Activated naive CD4-positive, alpha-beta T cell treated with anti-CD3 and anti-CD28 coated beads, Interleukin-2, amount 50 U/mL, for 24 hours (primary cell): ENCODE data around the gene ZNF580.

Source experiments
- H3K27ac Mint-ChIP-seq: one replicate; pipeline ENCODE4 v1.8.0; 2021; ENCODE audit warnings: mild to moderate bottlenecking, mixed read lengths
- H3K27me3 Mint-ChIP-seq: one replicate; pipeline ENCODE4 v1.8.0; 2021; ENCODE audit warnings: mixed read lengths
- H3K36me3 Mint-ChIP-seq: one replicate; pipeline ENCODE4 v1.8.0; 2021; ENCODE audit warnings: mixed read lengths
- H3K4me1 Mint-ChIP-seq: one replicate; pipeline ENCODE4 v1.8.0; 2021; ENCODE audit warnings: mixed read lengths
- H3K4me3 Mint-ChIP-seq: one replicate; pipeline ENCODE4 v1.8.0; 2021; ENCODE audit warnings: mild to moderate bottlenecking, mixed read lengths
- H3K9me3 Mint-ChIP-seq: one replicate; pipeline ENCODE4 v1.8.0; 2021; ENCODE audit warnings: mixed read lengths

ZNF580 gene

GRCh38 chr19:55655648-55656040, 14.8 kb downstream of the ZNF580 start:
- H3K27ac Mint-ChIP-seq: peak overlapping the region; percentile 99
- no peaks in the 10 kb centered on the region for H3K9me3 Mint-ChIP-seq
- peaks cover 40% of the 10 kb centered on the region for H3K4me1 Mint-ChIP-seq
- peak overlapping the region; percentile 93 for H3K4me3 Mint-ChIP-seq
- H3K36me3 Mint-ChIP-seq: peaks cover 7% of the 10 kb centered on the region
- no peaks in the 10 kb centered on the region for H3K27me3 Mint-ChIP-seq

GRCh38 chr19:55656552-55656951, 15.8 kb downstream of the ZNF580 start:
- Mint-ChIP-seq H3K4me3 (peak overlapping the region; percentile 93), H3K9me3 (no peaks in the 10 kb centered on the region), H3K36me3 (peaks cover 7% of the 10 kb centered on the region), H3K27ac (peak overlapping the region; percentile 99), H3K4me1 (peaks cover 36% of the 10 kb centered on the region), H3K27me3 (no peaks in the 10 kb centered on the region)

- no peaks in the 10 kb centered on the region for H3K27me3 Mint-ChIP-seq
- H3K36me3 Mint-ChIP-seq: peaks cover 10% of the 10 kb centered on the region
- peak overlapping the region; percentile 85 for H3K27ac Mint-ChIP-seq
- peaks cover 42% of the 10 kb centered on the region for H3K4me1 Mint-ChIP-seq
- H3K4me3 Mint-ChIP-seq: peak overlapping the region; percentile 93
- H3K9me3 Mint-ChIP-seq: no peaks in the 10 kb centered on the region
These were observed 16.4 kb downstream of the ZNF580 start for GRCh38 chr19:55656988-55657747.

GRCh38 chr19:55658846-55659459, 18.2 kb downstream of the ZNF580 start:
- H3K27ac Mint-ChIP-seq: peak overlapping the region; percentile 92
- H3K36me3 Mint-ChIP-seq: peaks cover 16% of the 10 kb centered on the region
- H3K9me3 Mint-ChIP-seq: no peaks in the 10 kb centered on the region
- H3K27me3 Mint-ChIP-seq: no peaks in the 10 kb centered on the region
- peak overlapping the region; percentile 93 for H3K4me3 Mint-ChIP-seq
- H3K4me1 Mint-ChIP-seq: peaks cover 55% of the 10 kb centered on the region

GRCh38 chr19:55659822-55660221, 19.0 kb downstream of the ZNF580 start:
- Mint-ChIP-seq H3K36me3 (peaks cover 16% of the 10 kb centered on the region), H3K27me3 (no peaks in the 10 kb centered on the region), H3K9me3 (no peaks in the 10 kb centered on the region), H3K4me1 (peaks cover 58% of the 10 kb centered on the region), H3K4me3 (peak overlapping the region; percentile 51), H3K27ac (peak overlapping the region; percentile 92)

GRCh38 chr19:55660404-55660803, 19.6 kb downstream of the ZNF580 start:
- peaks cover 16% of the 10 kb centered on the region for H3K36me3 Mint-ChIP-seq

GRCh38 chr19:55660991-55661390, 20.2 kb downstream of the ZNF580 start:
- Mint-ChIP-seq H3K27ac (no peak overlapping the region), H3K36me3 (peaks cover 13% of the 10 kb centered on the region), H3K4me3 (no peak overlapping the region), H3K27me3 (no peaks in the 10 kb centered on the region), H3K4me1 (peaks cover 55% of the 10 kb centered on the region), H3K9me3 (no peaks in the 10 kb centered on the region)

More at GRCh38 chr19:55660404-55660803, 19.6 kb downstream of the ZNF580 start:
- no peak overlapping the region for H3K4me3 Mint-ChIP-seq
- no peaks in the 10 kb centered on the region for H3K9me3 Mint-ChIP-seq
- peak overlapping the region; percentile 17 for H3K27ac Mint-ChIP-seq
- no peaks in the 10 kb centered on the region for H3K27me3 Mint-ChIP-seq
- peaks cover 58% of the 10 kb centered on the region for H3K4me1 Mint-ChIP-seq

- Mint-ChIP-seq H3K4me1 (peaks cover 55% of the 10 kb centered on the region), H3K36me3 (peaks cover 9% of the 10 kb centered on the region), H3K27me3 (no peaks in the 10 kb centered on the region), H3K9me3 (no peaks in the 10 kb centered on the region), H3K27ac (peak overlapping the region; percentile 51), H3K4me3 (peak overlapping the region; percentile 43)
These were observed 21.0 kb downstream of the ZNF580 start for GRCh38 chr19:55661826-55662225.

GRCh38 chr19:55663846-55664536, 23.2 kb downstream of the ZNF580 start:
- H3K4me3 Mint-ChIP-seq: no peak overlapping the region
- no peaks in the 10 kb centered on the region for H3K9me3 Mint-ChIP-seq
- peaks cover 40% of the 10 kb centered on the region for H3K4me1 Mint-ChIP-seq
- peaks cover 9% of the 10 kb centered on the region for H3K36me3 Mint-ChIP-seq
- H3K27me3 Mint-ChIP-seq: no peaks in the 10 kb centered on the region
- no peak overlapping the region for H3K27ac Mint-ChIP-seq

GRCh38 chr19:55666343-55667005, 25.7 kb downstream of the ZNF580 start:
- H3K4me1 Mint-ChIP-seq: peaks cover 36% of the 10 kb centered on the region
- H3K4me3 Mint-ChIP-seq: no peak overlapping the region
- no peaks in the 10 kb centered on the region for H3K27me3 Mint-ChIP-seq
- H3K9me3 Mint-ChIP-seq: no peaks in the 10 kb centered on the region
- H3K36me3 Mint-ChIP-seq: peaks cover 11% of the 10 kb centered on the region
- H3K27ac Mint-ChIP-seq: no peak overlapping the region

- H3K27ac Mint-ChIP-seq: no peak overlapping the region
These were observed 26.2 kb downstream of the ZNF580 start for GRCh38 chr19:55667006-55667381.

GRCh38 chr19:55667511-55667910, 26.7 kb downstream of the ZNF580 start:
- H3K27me3 Mint-ChIP-seq: no peaks in the 10 kb centered on the region
- H3K9me3 Mint-ChIP-seq: no peaks in the 10 kb centered on the region
- peaks cover 35% of the 10 kb centered on the region for H3K4me1 Mint-ChIP-seq
- H3K4me3 Mint-ChIP-seq: no peak overlapping the region
- peaks cover 8% of the 10 kb centered on the region for H3K36me3 Mint-ChIP-seq
- H3K27ac Mint-ChIP-seq: no peak overlapping the region

More at GRCh38 chr19:55667006-55667381, 26.2 kb downstream of the ZNF580 start:
- Mint-ChIP-seq H3K36me3 (peaks cover 9% of the 10 kb centered on the region), H3K9me3 (no peaks in the 10 kb centered on the region), H3K4me1 (peaks cover 33% of the 10 kb centered on the region), H3K27me3 (no peaks in the 10 kb centered on the region), H3K4me3 (no peak overlapping the region)

GRCh38 chr19:55667958-55668357, 27.2 kb downstream of the ZNF580 start:
- H3K36me3 Mint-ChIP-seq: peaks cover 5% of the 10 kb centered on the region
- H3K4me3 Mint-ChIP-seq: no peak overlapping the region
- H3K9me3 Mint-ChIP-seq: no peaks in the 10 kb centered on the region
- peaks cover 31% of the 10 kb centered on the region for H3K4me1 Mint-ChIP-seq
- H3K27ac Mint-ChIP-seq: no peak overlapping the region
- H3K27me3 Mint-ChIP-seq: no peaks in the 10 kb centered on the region

- Mint-ChIP-seq H3K4me1 (peaks cover 31% of the 10 kb centered on the region), H3K27ac (no peak overlapping the region), H3K4me3 (no peak overlapping the region), H3K36me3 (peaks cover 4% of the 10 kb centered on the region), H3K27me3 (no peaks in the 10 kb centered on the region), H3K9me3 (no peaks in the 10 kb centered on the region)
These were observed 28.0 kb downstream of the ZNF580 start for GRCh38 chr19:55668603-55669348.
